NCI-H748 (cell line): ENCODE measurements around the gene SEPTIN2.
"Not testable (repeated sequence)": the region's sequence is repeated elsewhere in the genome, so short reads cannot be mapped to it uniquely, and the experiment has no call there.

ENCODE experiments used
- DNase-seq: peaks from one replicate; lab custom pipeline; 2025; ENCODE audit not compliant: unreplicated experiment; lab: John Stamatoyannopoulos, UW

SEPTIN2 gene

GRCh38 chr2:241379481-241380480 is 64.1 kb downstream of the SEPTIN2 start:
- DNase-seq, result no peak

DNA sequence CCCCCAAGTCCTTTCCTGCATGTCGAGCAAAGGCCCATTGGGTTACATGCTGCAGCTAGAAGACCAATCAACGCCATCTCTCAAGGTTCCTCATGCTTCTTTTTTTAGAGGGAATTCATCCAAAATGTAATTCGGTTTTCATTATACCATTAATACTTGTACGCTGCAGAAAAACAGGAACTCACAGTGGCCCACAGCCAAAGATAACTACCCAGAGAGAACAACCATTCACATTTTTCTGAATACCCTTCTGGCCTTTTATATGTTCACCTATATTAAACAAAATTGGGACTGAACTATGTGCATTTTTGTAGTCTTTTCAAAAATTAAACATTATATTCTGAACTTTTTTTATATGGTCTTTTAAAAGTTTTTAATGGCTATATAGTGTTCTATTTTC is 66.1 kb downstream of the SEPTIN2 start:
- no peak for DNase-seq

- DNase-seq, result not testable (repeated sequence)
Observed at GRCh38 chr2:241385450-241385849, 69.7 kb downstream of the SEPTIN2 start.

- DNase-seq, result no peak
Observed at GRCh38 chr2:241386519-241386918, 70.8 kb downstream of the SEPTIN2 start.

DNA sequence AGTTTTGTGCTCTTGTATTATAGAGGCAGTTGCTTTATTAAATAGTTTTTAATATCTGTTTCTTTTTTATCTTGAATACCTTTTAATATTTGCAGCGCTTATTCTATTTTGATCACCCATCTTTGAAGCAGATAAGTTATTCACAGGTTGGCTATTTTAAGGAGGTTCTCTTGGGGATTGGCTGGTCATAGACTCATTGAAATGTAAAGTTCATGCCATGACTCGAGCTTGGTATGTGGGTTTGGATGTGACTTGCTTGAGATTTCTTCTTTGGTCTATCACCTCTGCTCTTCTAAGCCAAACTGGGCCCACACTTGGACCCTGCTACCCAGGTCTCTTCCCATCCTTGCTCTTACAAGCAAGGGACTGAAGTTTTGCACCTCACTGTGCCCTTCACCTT is 74.0 kb downstream of the SEPTIN2 start:
- no peak for DNase-seq

GRCh38 chr2:241390301-241391206 is 74.8 kb downstream of the SEPTIN2 start:
- no peak for DNase-seq

- DNase-seq, result peak; percentile 18
Observed at GRCh38 chr2:241391892-241392665, 76.4 kb downstream of the SEPTIN2 start.

GRCh38 chr2:241392753-241393152 is 77.0 kb downstream of the SEPTIN2 start:
- DNase-seq, result not testable (repeated sequence)

- DNase-seq, result no peak
Observed at GRCh38 chr2:241393524-241394196, 77.9 kb downstream of the SEPTIN2 start.

DNA sequence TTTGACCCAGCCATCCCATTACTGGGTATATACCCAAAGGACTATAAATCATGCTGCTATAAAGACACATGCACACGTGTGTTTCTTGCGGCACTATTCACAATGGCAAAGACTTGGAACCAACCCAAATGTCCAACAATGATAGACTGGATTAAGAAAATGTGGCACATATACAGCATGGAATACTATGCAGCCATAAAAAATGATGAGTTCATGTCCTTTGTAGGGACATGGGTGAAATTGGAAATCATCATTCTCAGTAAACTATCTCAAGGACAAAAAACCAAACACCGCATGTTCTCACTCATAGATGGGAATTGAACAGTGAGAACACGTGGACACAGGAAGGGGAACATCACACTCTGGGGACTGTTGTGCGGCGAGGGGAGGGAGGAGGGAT is 81.1 kb downstream of the SEPTIN2 start:
- not testable (repeated sequence) for DNase-seq

- DNase-seq, result peak; percentile 20
Observed at GRCh38 chr2:241399941-241400922, 84.5 kb downstream of the SEPTIN2 start.
